OCI-LY1 (cell line): ENCODE results near the gene FAM124A.

ENCODE experiments used
- H2AFZ ChIP-seq: fragments of 200-600 bp; sonication (generic), shearing (Covaris generic); 2 replicates; pipeline ENCODE4 v1.6.0; 2014; ENCODE audit warnings: antibody characterized with exemption, mild to moderate bottlenecking, low read length
- H3F3A ChIP-seq: fragments of 200-600 bp; sonication (generic), shearing (Covaris generic); 2 replicates; pipeline ENCODE4 v1.6.0; 2014; ENCODE audit warnings: mild to moderate bottlenecking, antibody characterized with exemption, low read length, moderate library complexity; ENCODE audit not compliant: insufficient read depth
- H3K27ac ChIP-seq: fragments of 200-600 bp; sonication (generic); 2 replicates; pipeline ENCODE4 v1.5.1; 2014; ENCODE audit warnings: low read length, mixed run types, mild to moderate bottlenecking, low read depth; ENCODE audit not compliant: poor library complexity, severe bottlenecking
- H3K27me3 ChIP-seq: fragments of 200-600 bp; sonication (generic); 2 replicates; pipeline ENCODE4 v1.6.0; 2014; ENCODE audit warnings: antibody characterized with exemption, mild to moderate bottlenecking, low read length, moderate library complexity; ENCODE audit not compliant: insufficient read depth
- H3K36me3 ChIP-seq: fragments of 200-600 bp; sonication (generic); 2 replicates; pipeline ENCODE4 v1.6.1; 2014; ENCODE audit warnings: mild to moderate bottlenecking, antibody characterized with exemption, low read length, moderate library complexity, mixed read lengths; ENCODE audit not compliant: insufficient read depth
- H3K4me1 ChIP-seq: fragments of 200-600 bp; sonication (generic); 2 replicates; pipeline ENCODE4 v1.5.1; 2014; ENCODE audit warnings: mild to moderate bottlenecking, low read length, moderate library complexity; ENCODE audit not compliant: insufficient read depth, severe bottlenecking
- H3K4me2 ChIP-seq: fragments of 200-600 bp; sonication (generic), shearing (Covaris generic); 2 replicates; pipeline ENCODE4 v1.6.1; 2014; ENCODE audit warnings: low read length
- H3K4me3 ChIP-seq: fragments of 200-600 bp; sonication (generic); 2 replicates; pipeline ENCODE4 v1.5.1; 2014; ENCODE audit warnings: low read length, low read depth, mild to moderate bottlenecking, mixed read lengths; ENCODE audit not compliant: poor library complexity, severe bottlenecking
- H3K79me2 ChIP-seq: fragments of 200-600 bp; shearing (Covaris generic); 2 replicates; pipeline ENCODE4 v1.6.1; 2016; ENCODE audit warnings: mixed run types, low read length, mixed read lengths; ENCODE audit not compliant: insufficient read depth
- H3K9ac ChIP-seq: fragments of 200-600 bp; sonication (generic), shearing (Covaris generic); 2 replicates; pipeline ENCODE4 v1.6.1; 2014; ENCODE audit warnings: mild to moderate bottlenecking, low read length, mixed read lengths
- H3K9me2 ChIP-seq: fragments of 200-600 bp; sonication (generic), shearing (Covaris generic); 2 replicates; pipeline ENCODE4 v1.6.1; 2014; ENCODE audit warnings: low read depth, mild to moderate bottlenecking, low read length, mixed read lengths
- H3K9me3 ChIP-seq: fragments of 200-600 bp; shearing (Covaris generic); 2 replicates; pipeline ENCODE4 v1.6.1; 2014; ENCODE audit warnings: low read length, mixed read lengths
- H4K20me1 ChIP-seq: fragments of 200-600 bp; sonication (generic), shearing (Covaris generic); 2 replicates; pipeline ENCODE4 v1.6.0; 2016; ENCODE audit warnings: mild to moderate bottlenecking, low read length; ENCODE audit not compliant: insufficient read depth
- CTCF ChIP-seq: fragments of 200-600 bp; sonication (generic), shearing (Covaris generic); IDR thresholded peaks from 2 replicates; pipeline ENCODE4 v1.5.1; 2017; ENCODE audit warnings: mild to moderate bottlenecking, antibody characterized with exemption, low read length, moderate library complexity, mixed read lengths
- EZH2 ChIP-seq: fragments of 200-600 bp; sonication (generic), shearing (Covaris generic); IDR thresholded peaks from 2 replicates; pipeline ENCODE4 v1.8.0; 2017; ENCODE audit warnings: borderline replicate concordance, mixed run types, mild to moderate bottlenecking, antibody characterized with exemption, low read length, moderate library complexity, mixed read lengths

FAM124A gene

GRCh38 chr13:51177188-51177587, 45.0 kb upstream of the FAM124A start:
- no peak overlapping the region for H3K27ac ChIP-seq
- no peaks in the 10 kb centered on the region for H3K9me3 ChIP-seq
- no peaks in the 10 kb centered on the region for H3K9me2 ChIP-seq
- no peak overlapping the region for H3K9ac ChIP-seq
- no peaks in the 10 kb centered on the region for H4K20me1 ChIP-seq
- no peaks in the 10 kb centered on the region for H3F3A ChIP-seq
- H3K4me3 ChIP-seq = no peak overlapping the region
- no peaks in the 10 kb centered on the region for H3K27me3 ChIP-seq
- H3K4me1 ChIP-seq = no peaks in the 10 kb centered on the region
- H3K36me3 ChIP-seq = no peaks in the 10 kb centered on the region
- no peak overlapping the region for H2AFZ ChIP-seq
- no peak overlapping the region for H3K4me2 ChIP-seq
- H3K79me2 ChIP-seq = no peaks in the 10 kb centered on the region
- no peak for TF ChIP-seq CTCF
- TF ChIP-seq EZH2 = no peak

- Histone ChIP-seq H3K4me3 (no peak overlapping the region), H3K9ac (no peak overlapping the region), H3K79me2 (no peaks in the 10 kb centered on the region), H3K4me2 (no peak overlapping the region), H2AFZ (no peak overlapping the region), H3K27ac (no peak overlapping the region), H3K4me1 (no peaks in the 10 kb centered on the region), H3K36me3 (no peaks in the 10 kb centered on the region), H3F3A (no peaks in the 10 kb centered on the region), H3K9me2 (no peaks in the 10 kb centered on the region), H3K9me3 (no peaks in the 10 kb centered on the region), H4K20me1 (no peaks in the 10 kb centered on the region), H3K27me3 (no peaks in the 10 kb centered on the region)
- TF ChIP-seq CTCF = no peak
These were observed 43.6 kb upstream of the FAM124A start for GRCh38 chr13:51178456-51179074.

GRCh38 chr13:51179432-51179971, 42.7 kb upstream of the FAM124A start:
- no peaks in the 10 kb centered on the region for H3F3A ChIP-seq
- no peak overlapping the region for H3K27ac ChIP-seq
- H2AFZ ChIP-seq = no peak overlapping the region
- H3K4me3 ChIP-seq = no peak overlapping the region
- H3K79me2 ChIP-seq = no peaks in the 10 kb centered on the region
- no peak overlapping the region for H3K9ac ChIP-seq
- TF ChIP-seq EZH2 (no peak), CTCF (no peak)
- no peaks in the 10 kb centered on the region for H4K20me1 ChIP-seq
- no peaks in the 10 kb centered on the region for H3K4me1 ChIP-seq
- no peaks in the 10 kb centered on the region for H3K27me3 ChIP-seq
- no peak overlapping the region for H3K4me2 ChIP-seq
- no peaks in the 10 kb centered on the region for H3K9me3 ChIP-seq
- H3K36me3 ChIP-seq = no peaks in the 10 kb centered on the region
- H3K9me2 ChIP-seq = no peaks in the 10 kb centered on the region
